Keratinocyte (primary cell): Measurements from ENCODE around the gene DAPK3. TPM values are rescaled to one million over a fixed set of nuclear protein-coding genes. Genes with fewer than 3 reads are reported as not detected.

Experiments used
- DNase-seq: peaks from one replicate; pipeline ENCODE4 v3.0.0-alpha.2; 2011; ENCODE audit warnings: low read depth, missing footprints, low spot score
- FAIRE-seq: peaks from 2 replicates; lab custom pipeline; 2011; peaks lifted over from hg19 to GRCh38; lab: Jason Lieb, UNC
- H2AFZ ChIP-seq: 2 replicates; pipeline ENCODE4 v1.6.0; 2012; ENCODE audit warnings: low read length, control low read depth, inconsistent platforms; ENCODE audit not compliant: control insufficient read depth
- H3K27ac ChIP-seq: 2 replicates; pipeline ENCODE4 v1.5.1; 2011; ENCODE audit warnings: low read length; ENCODE audit not compliant: control insufficient read depth, insufficient read depth
- H3K27me3 ChIP-seq: 3 replicates; pipeline ENCODE4 v1.6.0; 2011; ENCODE audit warnings: low read length; ENCODE audit not compliant: control insufficient read depth, insufficient read depth; ENCODE audit errors: extremely low read depth
- H3K36me3 ChIP-seq, 2 experiments: 2 replicates in 1 of 2; 3 replicates in 1 of 2; pipeline ENCODE4 v1.5.1; 2011; ENCODE audit warnings: low read length in 2 of 2, mild to moderate bottlenecking in 1 of 2; ENCODE audit not compliant: control insufficient read depth in 2 of 2, insufficient read depth in 2 of 2; ENCODE audit errors: extremely low read depth in 1 of 2
- H3K4me1 ChIP-seq: 3 replicates; pipeline ENCODE4 v1.5.1; 2011; ENCODE audit warnings: low read length; ENCODE audit not compliant: control insufficient read depth, insufficient read depth; ENCODE audit errors: extremely low read depth
- H3K4me2 ChIP-seq: 3 replicates; pipeline ENCODE4 v1.6.0; 2011; ENCODE audit warnings: low read depth, low read length; ENCODE audit not compliant: control insufficient read depth, insufficient read depth; ENCODE audit errors: extremely low read depth
- H3K4me3 ChIP-seq, 3 experiments: fragments of 200-600 bp in 1 of 3; sonication (generic) in 1 of 3; 2 replicates in 2 of 3; 3 replicates in 1 of 3; pipeline ENCODE4 v1.5.1; 2011 to 2016; ENCODE audit warnings: low read length in 3 of 3, mild to moderate bottlenecking in 3 of 3, control low read depth in 2 of 3, inconsistent platforms in 1 of 3, low read depth in 1 of 3, mixed read lengths in 1 of 3, mixed run types in 1 of 3, moderate library complexity in 1 of 3; ENCODE audit not compliant: control insufficient read depth in 2 of 3, insufficient read depth in 2 of 3; ENCODE audit errors: extremely low read depth in 1 of 3
- H3K79me2 ChIP-seq: 2 replicates; pipeline ENCODE4 v1.6.0; 2012; ENCODE audit warnings: low read length; ENCODE audit not compliant: control insufficient read depth, insufficient read depth
- H3K9ac ChIP-seq: 3 replicates; pipeline ENCODE4 v1.6.0; 2011; ENCODE audit warnings: low read length; ENCODE audit not compliant: control insufficient read depth, insufficient read depth; ENCODE audit errors: extremely low read depth
- H3K9me1 ChIP-seq: 3 replicates; pipeline ENCODE4 v1.6.0; 2011; ENCODE audit warnings: low read length; ENCODE audit not compliant: control insufficient read depth, insufficient read depth; ENCODE audit errors: extremely low read depth
- H3K9me3 ChIP-seq: 2 replicates; pipeline ENCODE4 v1.5.1; 2012; ENCODE audit warnings: low read depth, low read length; ENCODE audit not compliant: control insufficient read depth
- H4K20me1 ChIP-seq: 3 replicates; pipeline ENCODE4 v1.6.0; 2011; ENCODE audit warnings: low read length; ENCODE audit not compliant: control insufficient read depth, insufficient read depth; ENCODE audit errors: extremely low read depth
- CTCF ChIP-seq, 3 experiments: IDR thresholded peaks in 1 of 3; conservative IDR thresholded peaks in 1 of 3; optimal IDR thresholded peaks in 1 of 3; 2 replicates in 2 of 3; 3 replicates in 1 of 3; pipeline versions ENCODE3 to v1.5.1; 2011; ENCODE audit warnings: low read length in 3 of 3, mild to moderate bottlenecking in 3 of 3, moderate library complexity in 2 of 3, control low read depth in 1 of 3, inconsistent platforms in 1 of 3; ENCODE audit not compliant: insufficient read depth in 2 of 3; ENCODE audit errors: extremely low read depth in 1 of 3
- EZH2 ChIP-seq: IDR thresholded peaks from one replicate; pipeline ENCODE4 v1.6.1; 2012; ENCODE audit warnings: inconsistent platforms, mild to moderate bottlenecking, low read length, moderate library complexity
- dilution Hi-C: fragments of 300-500 bp; cut with MboI; formaldehyde crosslinking; loops from one replicate; pipeline ENCODE4 v1.7.0; 2020; ENCODE audit warnings: low sequenced_read_pairs; ENCODE audit not compliant: extremely low pct_ligation_motif_present
- polyA plus RNA-seq, 5 experiments: library from polyadenylated mRNA; depleted of rRNA in 3 of 5; stranded (reverse) in 3 of 5; stranded (forward) in 1 of 5; unstranded in 1 of 5; fragments of >200 nt; gene quantifications; 1 replicate in 1 of 5; 2 replicates in 3 of 5; 3 replicates in 1 of 5; pipeline versions ENCODE4 v1.2.1 to v1.2.3, GENCODE V29; 2011 to 2012; ENCODE audit warnings: missing spikeins in 2 of 5, low read depth in 1 of 5, low replicate concordance in 1 of 5

DAPK3 gene
- polyA plus RNA-seq, 1 donor (not counting 4 experiments of a cell fraction or from before 2014, with no cell fraction given): 57.3 TPM

DNA sequence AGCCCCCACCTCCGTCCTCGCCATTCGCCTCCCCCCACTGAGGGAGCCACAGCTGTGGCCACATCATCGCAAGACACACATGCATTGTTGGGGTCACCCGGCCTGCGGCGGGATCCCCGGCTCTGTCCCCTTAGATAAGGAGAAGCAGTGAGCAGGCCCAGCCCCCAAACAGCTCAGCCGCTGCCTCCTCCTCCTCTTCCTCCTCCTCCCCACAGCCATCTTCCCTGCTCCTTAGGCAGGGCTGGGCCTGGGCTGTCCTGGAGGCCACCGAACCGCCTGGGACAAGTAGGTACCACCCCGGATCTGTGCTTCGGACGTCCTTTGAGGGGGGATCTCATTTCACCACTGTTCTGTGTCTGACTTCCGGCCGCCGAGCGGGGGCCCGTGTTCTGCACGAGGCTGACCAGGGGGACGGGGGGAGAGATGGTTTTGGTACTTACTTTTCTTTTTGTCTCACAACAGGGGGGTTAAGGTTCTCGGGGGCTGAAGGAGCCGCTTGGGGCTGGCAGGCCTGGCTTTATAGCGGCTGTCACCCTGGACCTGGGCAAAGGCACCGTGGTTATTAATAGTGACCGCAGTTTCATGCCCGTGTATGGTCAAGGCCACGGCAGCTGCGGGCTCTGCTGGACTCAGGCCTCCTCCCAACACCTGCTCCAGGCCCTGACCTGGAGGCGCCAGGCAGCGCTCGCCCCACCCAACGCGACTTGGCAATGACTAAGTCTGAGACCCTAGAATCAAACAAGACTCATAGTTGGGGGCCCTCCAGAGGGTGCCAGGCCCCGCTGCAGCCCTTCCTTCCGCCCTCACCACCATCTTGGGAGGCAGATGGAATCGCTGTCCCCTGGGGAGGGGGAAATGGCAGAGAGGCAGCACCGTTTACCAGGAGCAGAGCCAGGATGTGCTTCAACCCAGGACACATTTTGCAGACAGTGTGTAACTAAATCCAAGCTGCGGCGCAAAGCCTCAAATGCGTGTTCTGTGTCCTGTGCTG is 19.7 kb downstream of the DAPK3 start:
- Histone ChIP-seq H2AFZ (no peak overlapping the region), H3K9me3 (no peaks in the 10 kb centered on the region), H3K79me2 (no peaks in the 10 kb centered on the region), H3K36me3 (no peaks in the 10 kb centered on the region), H3K9ac (no peak overlapping the region), H3K27me3 (no peaks in the 10 kb centered on the region), H3K4me1 (no peaks in the 10 kb centered on the region), H3K9me1 (no peaks in the 10 kb centered on the region), H3K4me3 (no peak overlapping the region), H4K20me1 (peaks cover 3% of the 10 kb centered on the region), H3K4me2 (no peak overlapping the region), H3K27ac (no peak overlapping the region)
- no peak for FAIRE-seq
- no peak for DNase-seq
- TF ChIP-seq CTCF (optimal IDR thresholded peaks at IDR 0.05 in 1 of 3, IDR thresholded peaks at IDR 0.05 in 1 of 3, conservative IDR thresholded peaks at IDR 0.05 in 1 of 3; ENCODE audit: extremely low read depth in 1 of 3, insufficient read depth in 2 of 3, low read length in 3 of 3) (no peak), EZH2 (no peak)
- dilution Hi-C loops: no loop called here

- no peaks in the 10 kb centered on the region for H3K9me3 ChIP-seq
- FAIRE-seq (no peak), DNase-seq (no peak)
- no peaks in the 10 kb centered on the region for H4K20me1 ChIP-seq
- dilution Hi-C loops: no loop called here
- H3K79me2 ChIP-seq: no peaks in the 10 kb centered on the region
- no peak overlapping the region for H3K27ac ChIP-seq
- no peaks in the 10 kb centered on the region for H3K9me1 ChIP-seq
- H3K27me3 ChIP-seq: no peaks in the 10 kb centered on the region
- no peaks in the 10 kb centered on the region for H3K36me3 ChIP-seq
- no peak overlapping the region for H3K4me3 ChIP-seq
- TF ChIP-seq CTCF (optimal IDR thresholded peaks at IDR 0.05 in 1 of 3, IDR thresholded peaks at IDR 0.05 in 1 of 3, conservative IDR thresholded peaks at IDR 0.05 in 1 of 3; ENCODE audit: extremely low read depth in 1 of 3, insufficient read depth in 2 of 3, low read length in 3 of 3) (no peak), EZH2 (no peak)
- no peaks in the 10 kb centered on the region for H3K4me1 ChIP-seq
- no peak overlapping the region for H2AFZ ChIP-seq
- no peak overlapping the region for H3K9ac ChIP-seq
- H3K4me2 ChIP-seq: no peak overlapping the region
Measured at GRCh38 chr19:3949997-3950859, 20.7 kb downstream of the DAPK3 start.
